GM12864 (cell line): ENCODE results near the gene PRORP.

ENCODE experiments used
- DNase-seq: peaks from one replicate; pipeline ENCODE4 v3.0.0-alpha.2; 2011; ENCODE audit warnings: low read depth
- H3K4me3 ChIP-seq: 2 replicates; pipeline ENCODE4 v1.5.1; 2011; ENCODE audit warnings: mild to moderate bottlenecking, low read depth, low read length, control low read depth
- TF ChIP-seq, protein P1 (sequence below): IDR thresholded peaks from 2 replicates; pipeline ENCODE4 v1.5.1; 2011; ENCODE audit warnings: low read depth, mild to moderate bottlenecking, moderate library complexity, low read length, control low read depth, inconsistent platforms; ENCODE audit errors: missing control alignments

Gene PRORP

DNA sequence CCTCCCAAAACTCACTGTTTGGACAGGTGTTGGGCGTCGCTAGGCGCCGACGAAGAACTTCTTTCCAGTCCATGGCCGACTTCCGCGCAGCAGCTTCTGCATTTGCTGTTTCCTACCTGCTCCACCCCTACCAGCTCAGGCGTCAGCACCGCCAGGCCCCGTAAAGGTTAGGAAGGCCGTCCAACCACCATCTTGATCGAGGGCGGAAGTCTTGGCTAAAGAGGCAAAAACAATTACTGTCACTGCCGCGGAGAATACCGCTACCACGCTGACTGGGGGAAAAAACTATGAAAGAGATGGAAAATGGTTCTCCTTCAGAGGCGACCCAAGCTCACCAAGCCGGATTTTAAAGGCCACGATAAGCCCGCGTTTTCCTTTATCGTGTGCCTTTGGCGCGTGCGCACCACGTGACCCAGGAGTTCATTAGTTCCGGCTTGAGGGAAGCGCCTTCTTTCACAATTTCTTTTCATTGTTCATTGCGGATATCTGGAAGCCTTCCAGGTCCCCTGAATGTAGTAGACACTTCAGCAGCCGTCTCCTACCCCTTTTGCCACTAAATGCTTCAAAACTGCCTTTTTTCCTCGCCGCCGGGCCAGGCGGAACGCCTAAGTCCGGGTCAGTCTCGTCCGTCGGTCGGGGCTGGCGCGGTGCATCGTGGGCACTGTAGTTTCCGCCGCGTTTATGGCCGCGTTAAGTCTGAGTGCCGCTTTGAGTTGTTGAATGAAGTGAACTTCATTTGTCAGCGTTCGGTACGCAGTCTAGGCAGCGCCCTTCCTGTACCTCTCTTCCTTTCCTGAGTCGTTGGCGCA is at the start of gene PRORP, which contains the start of gene PPP2R3C:
PRORP (plus strand) TSS at position 666 of the 809 bp plus-strand sequence. CDS start 694 bp downstream, outside the sequence.
PPP2R3C (minus strand) TSS at position 104 of the 809 bp plus-strand sequence; CDS start at position 73, 31 bp downstream.
- DNase-seq: peak; percentile 94
- TF ChIP-seq, protein P1, sequence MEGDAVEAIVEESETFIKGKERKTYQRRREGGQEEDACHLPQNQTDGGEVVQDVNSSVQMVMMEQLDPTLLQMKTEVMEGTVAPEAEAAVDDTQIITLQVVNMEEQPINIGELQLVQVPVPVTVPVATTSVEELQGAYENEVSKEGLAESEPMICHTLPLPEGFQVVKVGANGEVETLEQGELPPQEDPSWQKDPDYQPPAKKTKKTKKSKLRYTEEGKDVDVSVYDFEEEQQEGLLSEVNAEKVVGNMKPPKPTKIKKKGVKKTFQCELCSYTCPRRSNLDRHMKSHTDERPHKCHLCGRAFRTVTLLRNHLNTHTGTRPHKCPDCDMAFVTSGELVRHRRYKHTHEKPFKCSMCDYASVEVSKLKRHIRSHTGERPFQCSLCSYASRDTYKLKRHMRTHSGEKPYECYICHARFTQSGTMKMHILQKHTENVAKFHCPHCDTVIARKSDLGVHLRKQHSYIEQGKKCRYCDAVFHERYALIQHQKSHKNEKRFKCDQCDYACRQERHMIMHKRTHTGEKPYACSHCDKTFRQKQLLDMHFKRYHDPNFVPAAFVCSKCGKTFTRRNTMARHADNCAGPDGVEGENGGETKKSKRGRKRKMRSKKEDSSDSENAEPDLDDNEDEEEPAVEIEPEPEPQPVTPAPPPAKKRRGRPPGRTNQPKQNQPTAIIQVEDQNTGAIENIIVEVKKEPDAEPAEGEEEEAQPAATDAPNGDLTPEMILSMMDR: no peak
- H3K4me3 ChIP-seq: peak within 1 kb of the TSS; percentile 88

DNA sequence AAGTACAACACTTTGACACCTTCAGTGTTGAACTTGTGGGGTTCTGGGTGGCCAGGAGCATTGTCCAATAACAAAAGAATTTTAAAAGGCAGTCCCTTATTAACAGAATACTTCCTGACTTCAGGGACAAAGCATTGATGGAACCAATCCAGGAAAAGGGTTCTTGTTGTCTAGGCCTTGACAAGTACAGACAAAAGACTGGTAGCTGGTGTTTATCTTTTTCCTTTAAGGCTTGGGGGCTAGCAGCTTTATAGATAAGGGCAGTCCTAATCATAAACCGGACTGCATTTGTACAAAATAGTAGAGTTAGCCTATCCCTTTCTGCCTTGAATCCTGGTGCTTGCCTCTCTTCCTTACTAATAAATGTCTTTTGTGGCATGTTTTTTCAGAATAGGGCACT is 48.9 kb upstream of the PRORP start:
- TF ChIP-seq, protein P1: no peak
- no peak for DNase-seq

DNA sequence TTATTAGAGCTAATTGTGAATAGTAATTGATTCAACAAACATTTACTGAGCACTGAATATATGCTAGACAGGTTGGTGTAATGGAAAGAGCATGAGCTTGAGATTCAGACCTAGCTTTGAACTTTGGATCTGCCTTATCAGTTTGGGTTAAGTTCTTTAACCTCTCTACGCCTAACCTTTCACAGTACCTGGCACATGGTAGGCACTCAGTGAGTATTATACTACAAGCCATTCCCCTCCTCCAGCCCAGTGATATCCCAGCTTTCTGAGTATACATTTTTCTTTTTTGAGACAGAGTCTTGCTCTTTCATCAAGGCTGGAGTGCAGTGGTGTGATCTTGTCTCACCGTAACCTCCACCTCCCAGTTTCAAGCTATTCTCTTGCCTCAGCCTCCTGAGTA is 44.3 kb upstream of the PRORP start:
- TF ChIP-seq, protein P1: no peak
- H3K4me3 ChIP-seq: no peak overlapping the region
- no peak for DNase-seq

More for the DNA sequence above, 48.9 kb upstream of the PRORP start:
- H3K4me3 ChIP-seq: no peak overlapping the region

DNA sequence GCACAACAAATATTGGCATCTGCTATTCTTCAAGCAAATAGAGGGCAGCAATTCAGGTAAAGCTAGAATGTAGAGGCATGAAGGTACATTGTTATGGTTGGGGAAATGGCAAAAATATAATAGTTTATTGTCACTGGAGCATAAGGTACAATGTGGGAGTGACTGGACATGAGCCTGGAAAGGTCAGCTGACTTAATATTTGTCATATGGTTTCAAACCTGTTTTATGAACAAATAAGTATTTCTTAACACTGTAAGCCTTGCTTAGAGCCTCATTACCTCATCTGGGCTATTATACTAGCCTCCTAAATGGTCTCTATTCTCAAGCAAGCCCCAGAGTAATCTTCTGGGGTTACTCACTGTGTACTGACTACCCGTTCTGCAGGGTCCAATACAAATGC is 42.6 kb upstream of the PRORP start:
- no peak overlapping the region for H3K4me3 ChIP-seq
- TF ChIP-seq, protein P1: no peak

DNA sequence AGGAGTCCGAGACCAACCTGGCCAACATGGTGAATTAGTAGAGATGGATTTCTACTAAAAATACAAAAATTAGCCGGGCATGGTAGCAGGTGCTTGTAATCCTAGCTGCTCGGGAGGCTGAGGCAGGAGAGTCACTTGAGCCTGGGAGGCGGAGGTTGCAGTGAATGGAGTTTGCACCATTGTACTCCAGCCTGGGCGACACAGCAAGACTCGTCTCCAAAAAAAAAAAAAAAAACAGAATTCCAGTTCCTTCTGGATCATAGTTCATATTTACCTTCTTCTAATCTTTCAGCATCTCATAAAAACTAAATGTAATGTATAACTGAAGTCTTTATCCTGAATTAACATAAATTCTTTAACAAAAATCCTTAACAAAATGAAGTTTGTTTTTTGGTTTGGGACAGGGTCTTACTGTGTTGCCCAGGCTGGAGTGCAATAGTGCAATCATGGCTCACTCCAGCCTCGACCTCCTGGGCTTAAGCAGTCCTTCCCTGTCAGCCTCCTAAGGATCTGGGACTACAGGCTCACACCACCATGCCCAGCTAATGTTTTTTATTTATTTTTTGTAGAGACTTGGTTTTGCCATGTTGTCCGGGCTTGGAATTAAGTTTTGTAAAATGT is 38.7 kb upstream of the PRORP start:
- no peak for DNase-seq
- TF ChIP-seq, protein P1: no peak
- no peak overlapping the region for H3K4me3 ChIP-seq

More for the DNA sequence above, 42.6 kb upstream of the PRORP start:
- no peak for DNase-seq

DNA sequence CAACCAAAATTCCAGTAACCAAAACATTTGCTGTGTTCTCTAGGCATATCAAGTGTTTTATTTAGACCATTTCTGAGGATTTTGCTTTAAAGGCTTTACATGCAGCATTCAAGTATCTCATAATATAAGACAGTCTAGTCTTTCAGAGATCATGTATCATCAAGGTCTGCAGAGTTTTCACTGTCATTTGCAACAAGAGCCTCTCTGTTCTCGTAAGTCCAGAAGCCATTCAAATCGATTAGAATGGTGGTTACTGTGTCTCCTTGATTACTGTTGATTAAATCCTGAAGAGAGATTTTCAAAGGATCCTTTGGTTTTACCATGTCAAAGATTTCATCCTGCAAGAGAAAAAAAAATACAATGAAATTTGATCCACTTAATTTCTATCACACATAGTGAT is 36.9 kb upstream of the PRORP start:
- no peak for DNase-seq
- TF ChIP-seq, protein P1: no peak
- H3K4me3 ChIP-seq: no peak overlapping the region
